ENCODE results near the gene U2AF1L4. TPM values are rescaled to one million over a fixed set of nuclear protein-coding genes. Genes with fewer than 3 reads are reported as not detected.

Gene U2AF1L4
- total RNA-seq, 4 donors from 2014 or later: 34.8 to 122 (median 44.9) TPM

- no peak overlapping the region for H3K4me3 ChIP-seq
- no peak overlapping the region for H3K27ac ChIP-seq
- no peaks in the 10 kb centered on the region for H3K27me3 ChIP-seq
- H3K9me3 ChIP-seq: no peaks in the 10 kb centered on the region
- H3K4me1 ChIP-seq: peaks cover 7 to 13% (median 10%) of the 10 kb centered on the region in 4 donors
- peaks cover 0 to 68% (median 33%) of the 10 kb centered on the region in 4 donors for H3K36me3 ChIP-seq
- TF ChIP-seq POLR2AphosphoS5 (IDR thresholded peaks at IDR 0.05) (no peak), POLR2A (IDR thresholded peaks at IDR 0.05) (no peak)
- intact Hi-C loops (cut with DNase I; ENCODE audit: low total_unique reads) (no loop called here), in situ Hi-C loops (cut with MboI; ENCODE audit: low pct_ligation_motif_present in 1 of 4, low pct_unique_long_range_greater_than_20kb in 1 of 4, low sequenced_read_pairs in 3 of 4) (no loop called here)
- WGBS, 2 donors (ENCODE audit: low coverage in 1 of 2): 92 to 96% methylated on average over 5 to 24 of the region's 24 CpGs
- DNase-seq: no peak
Measured at GRCh38 chr19:35723671-35724070, 21.5 kb downstream of the U2AF1L4 start.

- Histone ChIP-seq H3K9me3 (no peaks in the 10 kb centered on the region), H3K4me1 (peaks cover 7 to 15% (median 12%) of the 10 kb centered on the region in 4 donors), H3K4me3 (no peak overlapping the region), H3K27ac (no peak overlapping the region), H3K36me3 (peaks cover 0 to 60% (median 30%) of the 10 kb centered on the region in 4 donors), H3K27me3 (no peaks in the 10 kb centered on the region)
- in situ Hi-C loops (cut with MboI; ENCODE audit: low pct_ligation_motif_present in 1 of 4, low pct_unique_long_range_greater_than_20kb in 1 of 4, low sequenced_read_pairs in 3 of 4) (no loop called here), intact Hi-C loops (cut with DNase I; ENCODE audit: low total_unique reads) (no loop called here)
- 92% methylated on average over 15 of the region's 16 CpGs; no CpG with 5 or more reads in 1 of the 2 donors for WGBS, 2 donors (ENCODE audit: low coverage in 1 of 2)
- TF ChIP-seq POLR2AphosphoS5 (IDR thresholded peaks at IDR 0.05): no peak
- TF ChIP-seq POLR2A (IDR thresholded peaks at IDR 0.05): no peak
- no peak for TF ChIP-seq CTCF (IDR thresholded peaks at IDR 0.05)
- no peak for DNase-seq
Measured at GRCh38 chr19:35722897-35723296, 22.3 kb downstream of the U2AF1L4 start.

- TF ChIP-seq POLR2A (IDR thresholded peaks at IDR 0.05): no peak
- TF ChIP-seq CTCF (IDR thresholded peaks at IDR 0.05): no peak
- no peak for TF ChIP-seq POLR2AphosphoS5 (IDR thresholded peaks at IDR 0.05)
- no peak for TF ChIP-seq EP300 (IDR thresholded peaks at IDR 0.05; ENCODE audit: low read depth)
- no peak for DNase-seq
- Histone ChIP-seq H3K27me3 (no peaks in the 10 kb centered on the region), H3K36me3 (peaks cover 0 to 56% (median 26%) of the 10 kb centered on the region in 4 donors), H3K9me3 (no peaks in the 10 kb centered on the region), H3K4me3 (no peak overlapping the region), H3K4me1 (peaks cover 7 to 15% (median 12%) of the 10 kb centered on the region in 4 donors), H3K27ac (no peak overlapping the region)
- intact Hi-C loops (cut with DNase I; ENCODE audit: low total_unique reads) (no loop called here), in situ Hi-C loops (cut with MboI; ENCODE audit: low pct_ligation_motif_present in 1 of 4, low pct_unique_long_range_greater_than_20kb in 1 of 4, low sequenced_read_pairs in 3 of 4) (no loop called here)
- 95% methylated on average over 12 of the region's 14 CpGs; no CpG with 5 or more reads in 1 of the 2 donors for WGBS, 2 donors (ENCODE audit: low coverage in 1 of 2)
Measured at GRCh38 chr19:35722461-35722860, 22.8 kb downstream of the U2AF1L4 start.

- Histone ChIP-seq H3K4me1 (peaks cover 7 to 16% (median 12%) of the 10 kb centered on the region in 4 donors), H3K27ac (no peak overlapping the region), H3K4me3 (no peak overlapping the region), H3K27me3 (no peaks in the 10 kb centered on the region), H3K36me3 (peaks cover 0 to 48% (median 21%) of the 10 kb centered on the region in 4 donors), H3K9me3 (no peaks in the 10 kb centered on the region)
- DNase-seq: no peak
- in situ Hi-C loops (cut with MboI; ENCODE audit: low pct_ligation_motif_present in 1 of 4, low pct_unique_long_range_greater_than_20kb in 1 of 4, low sequenced_read_pairs in 3 of 4) (no loop called here), intact Hi-C loops (cut with DNase I; ENCODE audit: low total_unique reads) (no loop called here)
- no peak for TF ChIP-seq CTCF (IDR thresholded peaks at IDR 0.05)
- WGBS, 2 donors (ENCODE audit: low coverage in 1 of 2): 92 to 97% methylated on average over 2 to 13 of the region's 16 CpGs
Measured at GRCh38 chr19:35721374-35721773, 23.8 kb downstream of the U2AF1L4 start.

GRCh38 chr19:35720648-35721047, 24.6 kb downstream of the U2AF1L4 start:
- in situ Hi-C loops (cut with MboI; ENCODE audit: low pct_ligation_motif_present in 1 of 4, low pct_unique_long_range_greater_than_20kb in 1 of 4, low sequenced_read_pairs in 3 of 4) (no loop called here), intact Hi-C loops (cut with DNase I; ENCODE audit: low total_unique reads) (no loop called here)
- H3K27me3 ChIP-seq: no peaks in the 10 kb centered on the region
- DNase-seq: no peak
- no peak overlapping the region for H3K4me3 ChIP-seq
- 94% methylated on average over 16 of the region's 17 CpGs; no CpG with 5 or more reads in 1 of the 2 donors for WGBS, 2 donors (ENCODE audit: low coverage in 1 of 2)
- no peak for TF ChIP-seq POLR2AphosphoS5 (IDR thresholded peaks at IDR 0.05)
- no peak for TF ChIP-seq CTCF (IDR thresholded peaks at IDR 0.05)
- no peak for TF ChIP-seq EP300 (IDR thresholded peaks at IDR 0.05; ENCODE audit: low read depth)
- TF ChIP-seq POLR2A (IDR thresholded peaks at IDR 0.05): no peak
- peaks cover 12 to 23% (median 18%) of the 10 kb centered on the region in 4 donors for H3K4me1 ChIP-seq
- no peak overlapping the region for H3K27ac ChIP-seq
- H3K9me3 ChIP-seq: no peaks in the 10 kb centered on the region
- H3K36me3 ChIP-seq: peaks cover 0 to 40% (median 18%) of the 10 kb centered on the region in 4 donors

Measured in transverse colon (tissue), 4 donors.